IPS-NIHi11 (cell line): Measurements from ENCODE around the gene KRT3.
"Not testable (repeated sequence)": the region's sequence is repeated elsewhere in the genome, so short reads cannot be mapped to it uniquely, and the experiment has no call there.

ENCODE experiments used
- DNase-seq: peaks from one replicate; pipeline ENCODE4 v3.0.0; 2012; ENCODE audit warnings: mixed read lengths, low spot score

The KRT3 gene

GRCh38 chr12:52760623-52761022 is 35.3 kb downstream of the KRT3 start:
- no peak for DNase-seq

GRCh38 chr12:52759695-52760094 is 36.2 kb downstream of the KRT3 start:
- no peak for DNase-seq

- no peak for DNase-seq
These were observed 36.7 kb downstream of the KRT3 start for GRCh38 chr12:52759218-52759617.

GRCh38 chr12:52757449-52758176 is 38.3 kb downstream of the KRT3 start:
- no peak for DNase-seq

- no peak for DNase-seq
These were observed 39.5 kb downstream of the KRT3 start for GRCh38 chr12:52756281-52756960.

GRCh38 chr12:52755533-52755932 is 40.4 kb downstream of the KRT3 start:
- DNase-seq, result no peak

- no peak for DNase-seq
These were observed 41.8 kb downstream of the KRT3 start for GRCh38 chr12:52754135-52754534.

GRCh38 chr12:52753283-52753682 is 42.6 kb downstream of the KRT3 start:
- no peak for DNase-seq

- DNase-seq, result no peak
These were observed 43.4 kb downstream of the KRT3 start for GRCh38 chr12:52752516-52752915.

GRCh38 chr12:52751795-52752194 is 44.1 kb downstream of the KRT3 start:
- DNase-seq, result no peak

GRCh38 chr12:52750532-52750931 is 45.4 kb downstream of the KRT3 start:
- not testable (repeated sequence) for DNase-seq

GRCh38 chr12:52749827-52750226 is 46.1 kb downstream of the KRT3 start:
- DNase-seq, result no peak

- no peak for DNase-seq
These were observed 47.3 kb downstream of the KRT3 start for GRCh38 chr12:52748578-52748977.

GRCh38 chr12:52745554-52745953 is 50.4 kb downstream of the KRT3 start:
- DNase-seq, result no peak

GRCh38 chr12:52744493-52745156 is 51.3 kb downstream of the KRT3 start:
- DNase-seq, result no peak

GRCh38 chr12:52742822-52743457 is 53.0 kb downstream of the KRT3 start:
- DNase-seq, result no peak

- DNase-seq, result no peak
These were observed 53.7 kb downstream of the KRT3 start for GRCh38 chr12:52742196-52742580.

- peak; percentile 89 for DNase-seq
These were observed 54.3 kb downstream of the KRT3 start for GRCh38 chr12:52741375-52742195.

- DNase-seq, result no peak
These were observed 55.3 kb downstream of the KRT3 start for GRCh38 chr12:52740584-52740983.

GRCh38 chr12:52739963-52740362 is 56.0 kb downstream of the KRT3 start:
- DNase-seq, result no peak
